Heart right ventricle (tissue), 16 donors: ENCODE data around the gene ZFR2. TPM values are rescaled to one million over a fixed set of nuclear protein-coding genes. Genes with fewer than 3 reads are reported as not detected.

Experiments
- ATAC-seq, 8 donors: fragments of 200-7000 bp; cut with Tn5 transposase; one replicate each; pipeline ENCODE4 v1.9.1; 2020; ENCODE audit warnings: mild to moderate bottlenecking in 8 of 8, moderate library complexity in 8 of 8, moderate number of reproducible peaks in 1 of 8
- DNase-seq, 2 donors: peaks; one replicate each; pipeline ENCODE4 v3.0.0-alpha.2; 2020
- H3K27ac ChIP-seq, 10 donors: fragments of 200-600 bp; sonication (generic) in 2 of 10; one replicate each; pipeline versions ENCODE4 v1.5.0 to v1.8.0; 2020 to 2022; ENCODE audit warnings: mild to moderate bottlenecking in 3 of 10
- H3K27me3 ChIP-seq, 7 donors: fragments of 200-600 bp; one replicate each; pipeline ENCODE4 v1.8.0; 2021 to 2022; ENCODE audit warnings: mild to moderate bottlenecking in 2 of 7
- H3K36me3 ChIP-seq, 9 donors: fragments of 200-600 bp; sonication (generic) in 1 of 9; one replicate each; pipeline versions ENCODE4 v1.5.0 to v1.8.0; 2020 to 2022; ENCODE audit warnings: mild to moderate bottlenecking in 2 of 9
- H3K4me1 ChIP-seq, 9 donors: fragments of 200-600 bp; sonication (generic) in 1 of 9; one replicate each; pipeline versions ENCODE4 v1.5.0 to v1.8.0; 2020 to 2022; ENCODE audit warnings: mild to moderate bottlenecking in 4 of 9
- H3K4me3 ChIP-seq, 10 donors: fragments of 200-600 bp; sonication (generic) in 2 of 10; one replicate each; pipeline versions ENCODE4 v1.5.0 to v1.8.0; 2020 to 2022; ENCODE audit warnings: mild to moderate bottlenecking in 7 of 10, moderate library complexity in 2 of 10
- H3K9me3 ChIP-seq, 11 donors: fragments of 200-600 bp in 10 of 11; sonication (generic) in 2 of 11; one replicate each; pipeline versions ENCODE4 v1.5.0 to v1.8.0; 2013 to 2022; ENCODE audit warnings: mild to moderate bottlenecking in 2 of 11, control low read depth in 1 of 11, moderate library complexity in 1 of 11
- WGBS, 2 donors: extraction: QIAGEN DNeasy Blood & Tissue Kit; methylation state at CpG; one replicate each; pipeline ENCODE4 v1.1.7; 2013; ENCODE audit warnings: inconsistent platforms in 1 of 2; 5-methylcytosine and 5-hydroxymethylcytosine counted together
- intact Hi-C, 10 donors: fragments of 100-400 bp; cut with DNase I; formaldehyde crosslinking; loops; one replicate each; pipeline versions ENCODE4 v1.11.1 to v1.14.2; 2022
- polyA plus RNA-seq, 2 donors: library from polyadenylated mRNA; stranded (reverse); fragments of 200-250 nt; gene quantifications; one replicate each; pipeline ENCODE4 v1.2.3, GENCODE V29; 2013
- total RNA-seq, 10 donors: library from RNA; stranded (reverse); fragmentation: NEBNext Ultra II Directional in 3 of 10; extraction: Animal tissue kit (Norgen Biotek cat#: 25700) in 3 of 10; gene quantifications; one replicate each; pipeline versions ENCODE4 v1.2.1 to v1.2.4, GENCODE V29; 2021 to 2023
- TF ChIP-seq, protein P1 (sequence below), 9 donors: fragments of 200-600 bp; sonication (generic) in 2 of 9; IDR thresholded peaks; one replicate each; pipeline versions ENCODE4 v1.5.0 to v1.8.0; 2021 to 2022; ENCODE audit warnings: antibody characterized with exemption in 9 of 9, mild to moderate bottlenecking in 5 of 9, moderate library complexity in 1 of 9
- donor health status: Arrhythmogenic right ventricular cardiomyopathy.
- donor health status: ischemic (EF 13 %, LVEDD 7.1; RV severe dilation, severe dysfunction).
- donor health status: healthy with polysubstance abuse.
- donor health status: DM: no; HTN: yes; CAD: no.
- donor health status: DM: no; HTN: no; CAD: no.
- donor health status: ischemic (EF 25% LVEDD 6.9; RV normal size, moderate dysfunction).
- donor health status: ischemic (EF 25% LVEDD 5.7; RV mildly dilated, moderate dysfunction).
- donor health status: healthy.
- donor health status: DM: yes; HTN: yes; CAD: no.
- donor health status: Ischemic cardiomyopathy.
- donor health status: ischemic (EF 35%, LVEDD 5.7; RV mildly dilated, moderate dysfunction).
- donor health status: nonischemic (EF 11% LVEDD 7.7; RV severe dilation, severe dysfunction).
- donor health status: DM: yes; HTN: yes; CAD: no.
- donor health status: PGD.
- donor health status: ischemic (EF 29% LVEDD 5.4; RV normal size, mild dysfunction).
- donor health status: nonischemic (EF 23%, LVEDD 6.1; RV moderate dilation, normal function).

ZFR2 gene
- total and polyA plus RNA-seq, 12 donors, result 0.04 to 0.29 TPM; not detected in 10

- Histone ChIP-seq H3K27ac (peak overlapping the region in 6 of 10 donors; percentile 9 to 64 (median 44)), H3K4me1 (peaks cover 7 to 28% (median 16%) of the 10 kb centered on the region in 9 donors), H3K9me3 (no peaks in the 10 kb centered on the region), H3K4me3 (no peak overlapping the region), H3K27me3 (peaks cover 0 to 10% (median 4%) of the 10 kb centered on the region in 7 donors), H3K36me3 (no peaks in the 10 kb centered on the region)
- intact Hi-C loops, result no loop called here
- peak in 4 of 8 donors; percentile 27 to 55 (median 34) for ATAC-seq
- peak in 1 of 2 donors; percentile 48 for DNase-seq
- TF ChIP-seq, protein P1, sequence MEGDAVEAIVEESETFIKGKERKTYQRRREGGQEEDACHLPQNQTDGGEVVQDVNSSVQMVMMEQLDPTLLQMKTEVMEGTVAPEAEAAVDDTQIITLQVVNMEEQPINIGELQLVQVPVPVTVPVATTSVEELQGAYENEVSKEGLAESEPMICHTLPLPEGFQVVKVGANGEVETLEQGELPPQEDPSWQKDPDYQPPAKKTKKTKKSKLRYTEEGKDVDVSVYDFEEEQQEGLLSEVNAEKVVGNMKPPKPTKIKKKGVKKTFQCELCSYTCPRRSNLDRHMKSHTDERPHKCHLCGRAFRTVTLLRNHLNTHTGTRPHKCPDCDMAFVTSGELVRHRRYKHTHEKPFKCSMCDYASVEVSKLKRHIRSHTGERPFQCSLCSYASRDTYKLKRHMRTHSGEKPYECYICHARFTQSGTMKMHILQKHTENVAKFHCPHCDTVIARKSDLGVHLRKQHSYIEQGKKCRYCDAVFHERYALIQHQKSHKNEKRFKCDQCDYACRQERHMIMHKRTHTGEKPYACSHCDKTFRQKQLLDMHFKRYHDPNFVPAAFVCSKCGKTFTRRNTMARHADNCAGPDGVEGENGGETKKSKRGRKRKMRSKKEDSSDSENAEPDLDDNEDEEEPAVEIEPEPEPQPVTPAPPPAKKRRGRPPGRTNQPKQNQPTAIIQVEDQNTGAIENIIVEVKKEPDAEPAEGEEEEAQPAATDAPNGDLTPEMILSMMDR (IDR thresholded peaks at IDR 0.05), result no peak
- 72 to 78% methylated on average over 33 of the region's 33 CpGs for WGBS, 2 donors
These were observed 60.3 kb downstream of the ZFR2 start for GRCh38 chr19:3808420-3809143.

GRCh38 chr19:3807574-3808354, 61.1 kb downstream of the ZFR2 start:
- DNase-seq (no peak), ATAC-seq (no peak)
- Histone ChIP-seq H3K36me3 (no peaks in the 10 kb centered on the region), H3K9me3 (no peaks in the 10 kb centered on the region), H3K4me1 (peaks cover under 1 to 20% (median 8%) of the 10 kb centered on the region in 9 donors), H3K27me3 (peaks cover 0 to 14% (median 5%) of the 10 kb centered on the region in 7 donors), H3K27ac (no peak overlapping the region), H3K4me3 (no peak overlapping the region)
- TF ChIP-seq, protein P1 (IDR thresholded peaks at IDR 0.05), result no peak
- intact Hi-C loops, result no loop called here
- WGBS, 2 donors, result 96% methylated on average over 35 of the region's 35 CpGs

DNA sequence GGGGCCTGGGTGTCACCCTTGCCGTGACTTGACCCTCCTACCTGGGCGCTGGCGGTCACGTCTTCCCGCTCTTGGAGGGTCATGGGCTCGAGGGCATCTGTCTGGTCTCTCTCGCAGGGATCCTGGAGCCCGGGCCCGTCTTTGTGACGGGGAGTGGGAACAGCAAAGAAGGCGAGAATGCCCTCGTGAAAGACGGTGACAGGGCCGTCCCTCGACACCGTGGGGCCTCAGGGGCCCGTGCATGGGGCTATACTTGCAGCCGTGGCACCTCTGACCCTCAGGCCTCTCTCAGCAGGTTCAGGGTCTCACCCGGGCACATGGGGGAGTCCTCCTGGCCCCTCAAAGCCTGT, 61.7 kb downstream of the ZFR2 start:
- H3K9me3 ChIP-seq, result no peaks in the 10 kb centered on the region
- peaks cover 0 to 15% (median 5%) of the 10 kb centered on the region in 9 donors for H3K4me1 ChIP-seq
- intact Hi-C loops, result no loop called here
- WGBS, 2 donors, result 74 to 81% methylated on average over 19 of the region's 19 CpGs
- H3K27ac ChIP-seq, result no peak overlapping the region
- TF ChIP-seq, protein P1 (IDR thresholded peaks at IDR 0.05), result no peak
- DNase-seq (no peak), ATAC-seq (no peak)
- no peak overlapping the region for H3K4me3 ChIP-seq
- no peaks in the 10 kb centered on the region for H3K36me3 ChIP-seq
- peaks cover 0 to 18% (median 10%) of the 10 kb centered on the region in 7 donors for H3K27me3 ChIP-seq

DNA sequence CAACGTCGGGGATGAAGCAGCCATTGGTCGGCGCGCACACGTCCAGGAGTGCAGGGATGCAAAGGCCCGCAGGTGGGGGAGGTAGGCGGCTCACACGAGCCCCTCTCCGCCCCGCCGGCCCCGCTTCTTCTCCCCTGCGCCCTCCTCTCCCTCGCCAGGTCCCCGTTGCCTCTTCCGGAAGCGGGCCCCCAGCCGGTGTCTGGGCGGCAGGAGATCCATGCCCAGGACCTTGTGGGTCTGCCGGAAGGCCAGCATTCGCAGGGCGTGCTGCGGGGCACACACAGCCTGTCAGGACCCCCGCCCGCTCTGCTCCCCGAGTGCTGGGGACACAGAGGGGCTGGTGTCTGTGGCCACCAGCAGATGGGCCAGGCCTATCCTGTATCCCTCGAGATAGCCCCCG, 63.0 kb downstream of the ZFR2 start:
- intact Hi-C loops, result no loop called here
- no peak overlapping the region for H3K4me3 ChIP-seq
- no peak for DNase-seq
- TF ChIP-seq, protein P1 (IDR thresholded peaks at IDR 0.05), result no peak
- H3K27ac ChIP-seq, result no peak overlapping the region
- ATAC-seq, result no peak
- H3K4me1 ChIP-seq, result peaks cover 5 to 21% (median 12%) of the 10 kb centered on the region in 9 donors
- 87 to 89% methylated on average over 28 to 29 of the region's 29 CpGs for WGBS, 2 donors
- H3K27me3 ChIP-seq, result peaks cover 0 to 24% (median 21%) of the 10 kb centered on the region in 7 donors
- H3K9me3 ChIP-seq, result no peaks in the 10 kb centered on the region
- no peaks in the 10 kb centered on the region for H3K36me3 ChIP-seq
